Gastroesophageal sphincter (tissue), 4 donors: ENCODE results near the gene NHERF2. TPM values are rescaled to one million over a fixed set of nuclear protein-coding genes. Genes with fewer than 3 reads are reported as not detected.

ENCODE experiments used
- ATAC-seq: fragments of 150-250 bp; one replicate; pipeline ENCODE4 v1.9.1; 2016; ENCODE audit warnings: mild to moderate bottlenecking, moderate library complexity
- H3K27ac ChIP-seq, 4 donors: fragments of 200-600 bp; sonication (generic) in 3 of 4; 1 replicate in 3 of 4; 2 replicates in 1 of 4; pipeline ENCODE4 v1.5.1; 2016 to 2019
- H3K27me3 ChIP-seq: fragments of 200-600 bp; sonication (generic); one replicate; pipeline ENCODE4 v1.5.1; 2019
- H3K36me3 ChIP-seq, 2 donors: fragments of 200-600 bp; sonication (generic); one replicate each; pipeline ENCODE4 v1.5.1; 2019; ENCODE audit warnings: control low read depth in 1 of 2
- H3K4me1 ChIP-seq, 3 donors: fragments of 200-600 bp; sonication (generic); 1 replicate in 2 of 3; 2 replicates in 1 of 3; pipeline ENCODE4 v1.5.1; 2016 to 2019; ENCODE audit warnings: control low read depth in 2 of 3
- H3K4me3 ChIP-seq, 2 donors: fragments of 200-600 bp; sonication (generic); one replicate each; pipeline ENCODE4 v1.5.1; 2019; ENCODE audit warnings: mild to moderate bottlenecking in 1 of 2, moderate library complexity in 1 of 2
- H3K9me3 ChIP-seq, 3 donors: fragments of 200-600 bp; sonication (generic); one replicate each; pipeline ENCODE4 v1.5.1; 2017 to 2019; ENCODE audit warnings: control low read depth in 2 of 3
- EP300 ChIP-seq: sonication (generic); formaldehyde crosslinking; IDR thresholded peaks from one replicate; pipeline ENCODE4 v1.6.1; 2017; ENCODE audit warnings: antibody characterized with exemption, mild to moderate bottlenecking
- POLR2A ChIP-seq, 2 donors: fragments of 450-650 bp; IDR thresholded peaks; one replicate each; pipeline ENCODE4 v1.6.1; 2017; ENCODE audit warnings: antibody characterized with exemption in 2 of 2, mild to moderate bottlenecking in 2 of 2, moderate library complexity in 1 of 2
- POLR2AphosphoS5 ChIP-seq: sonication (generic); formaldehyde crosslinking; IDR thresholded peaks from one replicate; pipeline ENCODE4 v1.6.1; 2017; ENCODE audit warnings: antibody characterized with exemption
- WGBS, 2 donors: methylation state at CpG; one replicate each; pipeline ENCODE4 v1.1.5; 2018; ENCODE audit warnings: low coverage in 1 of 2; 5-methylcytosine and 5-hydroxymethylcytosine counted together
- total RNA-seq, 4 donors: library from RNA; depleted of rRNA; stranded (reverse); fragments of >200 nt; gene quantifications; one replicate each; pipeline ENCODE4 v1.1.0, GENCODE V29; 2016
- TF ChIP-seq, protein P1 (sequence below), 4 experiments: fragments of 200-600 bp in 2 of 4; fragments of 450-650 bp in 2 of 4; sonication (generic) in 1 of 4; IDR thresholded peaks; one replicate each; pipeline ENCODE4 v1.5.1; 2017 to 2019; ENCODE audit warnings: antibody characterized with exemption in 4 of 4, mild to moderate bottlenecking in 2 of 4, moderate library complexity in 2 of 4

NHERF2 gene
- total RNA-seq, 4 donors from 2014 or later: 43.8 to 106 (median 63.8) TPM

DNA sequence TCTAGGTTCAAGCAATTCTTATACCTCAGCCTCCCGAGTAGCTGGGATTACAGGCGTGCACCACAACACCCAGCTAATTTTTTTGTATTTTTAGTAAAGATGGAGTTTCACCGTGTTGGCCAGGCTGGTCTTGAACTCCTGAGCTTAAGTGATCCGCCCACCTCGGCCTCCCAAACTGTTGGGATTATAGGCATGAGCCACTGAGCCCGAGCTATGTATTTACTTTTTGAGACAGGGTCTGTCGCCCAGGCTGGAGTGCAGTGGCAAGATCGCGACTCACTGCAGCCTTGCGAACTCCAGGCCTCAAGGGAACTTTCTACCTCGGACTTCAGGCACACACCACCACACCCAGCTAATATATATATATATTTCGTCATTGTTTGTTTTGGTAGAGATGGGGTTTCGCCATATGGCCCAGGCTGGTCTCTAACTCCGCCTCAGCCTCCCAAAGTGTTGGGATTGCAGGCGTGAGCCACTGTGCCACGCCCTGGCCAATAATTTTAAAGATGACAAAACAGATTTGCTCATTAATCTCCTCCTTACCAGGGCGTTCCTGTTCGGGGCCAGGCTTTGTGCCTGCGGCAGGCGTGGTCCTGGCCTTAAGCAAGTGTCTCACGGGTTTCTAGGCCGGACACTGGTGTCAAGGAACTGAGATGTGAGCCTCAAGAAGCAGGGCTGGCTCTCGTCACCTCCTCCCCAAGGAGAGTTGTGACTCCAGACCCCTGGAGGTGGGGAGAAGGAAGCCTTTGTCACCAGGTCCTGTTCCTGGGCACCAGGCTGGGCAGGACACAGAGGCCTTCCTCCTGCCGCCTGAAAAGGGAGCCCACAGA lies 11.4 kb upstream of the NHERF2 start:
- Histone ChIP-seq H3K4me1 (peaks cover 0 to 15% (median 8%) of the 10 kb centered on the region in 3 donors), H3K4me3 (no peak overlapping the region), H3K27ac (no peak overlapping the region), H3K36me3 (no peaks in the 10 kb centered on the region), H3K27me3 (peaks cover 38% of the 10 kb centered on the region), H3K9me3 (no peaks in the 10 kb centered on the region)
- TF ChIP-seq EP300 (no peak), POLR2AphosphoS5 (no peak), POLR2A (IDR thresholded peaks at IDR 0.05) (no peak)
- TF ChIP-seq, protein P1, sequence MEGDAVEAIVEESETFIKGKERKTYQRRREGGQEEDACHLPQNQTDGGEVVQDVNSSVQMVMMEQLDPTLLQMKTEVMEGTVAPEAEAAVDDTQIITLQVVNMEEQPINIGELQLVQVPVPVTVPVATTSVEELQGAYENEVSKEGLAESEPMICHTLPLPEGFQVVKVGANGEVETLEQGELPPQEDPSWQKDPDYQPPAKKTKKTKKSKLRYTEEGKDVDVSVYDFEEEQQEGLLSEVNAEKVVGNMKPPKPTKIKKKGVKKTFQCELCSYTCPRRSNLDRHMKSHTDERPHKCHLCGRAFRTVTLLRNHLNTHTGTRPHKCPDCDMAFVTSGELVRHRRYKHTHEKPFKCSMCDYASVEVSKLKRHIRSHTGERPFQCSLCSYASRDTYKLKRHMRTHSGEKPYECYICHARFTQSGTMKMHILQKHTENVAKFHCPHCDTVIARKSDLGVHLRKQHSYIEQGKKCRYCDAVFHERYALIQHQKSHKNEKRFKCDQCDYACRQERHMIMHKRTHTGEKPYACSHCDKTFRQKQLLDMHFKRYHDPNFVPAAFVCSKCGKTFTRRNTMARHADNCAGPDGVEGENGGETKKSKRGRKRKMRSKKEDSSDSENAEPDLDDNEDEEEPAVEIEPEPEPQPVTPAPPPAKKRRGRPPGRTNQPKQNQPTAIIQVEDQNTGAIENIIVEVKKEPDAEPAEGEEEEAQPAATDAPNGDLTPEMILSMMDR (IDR thresholded peaks at IDR 0.05): no peak
- WGBS, 2 donors: 66 to 86% methylated on average over 4 to 15 of the region's 24 CpGs
- ATAC-seq: no peak

GRCh38 chr16:2015947-2016208 lies 10.8 kb upstream of the NHERF2 start:
- Histone ChIP-seq H3K4me1 (peaks cover 0 to 16% (median 9%) of the 10 kb centered on the region in 3 donors), H3K9me3 (no peaks in the 10 kb centered on the region), H3K36me3 (no peaks in the 10 kb centered on the region), H3K27ac (no peak overlapping the region), H3K4me3 (no peak overlapping the region), H3K27me3 (peaks cover 44% of the 10 kb centered on the region)
- 85 to 86% methylated on average over 7 of the region's 7 CpGs for WGBS, 2 donors
- ATAC-seq: no peak
- TF ChIP-seq POLR2A (IDR thresholded peaks at IDR 0.05): no peak

DNA sequence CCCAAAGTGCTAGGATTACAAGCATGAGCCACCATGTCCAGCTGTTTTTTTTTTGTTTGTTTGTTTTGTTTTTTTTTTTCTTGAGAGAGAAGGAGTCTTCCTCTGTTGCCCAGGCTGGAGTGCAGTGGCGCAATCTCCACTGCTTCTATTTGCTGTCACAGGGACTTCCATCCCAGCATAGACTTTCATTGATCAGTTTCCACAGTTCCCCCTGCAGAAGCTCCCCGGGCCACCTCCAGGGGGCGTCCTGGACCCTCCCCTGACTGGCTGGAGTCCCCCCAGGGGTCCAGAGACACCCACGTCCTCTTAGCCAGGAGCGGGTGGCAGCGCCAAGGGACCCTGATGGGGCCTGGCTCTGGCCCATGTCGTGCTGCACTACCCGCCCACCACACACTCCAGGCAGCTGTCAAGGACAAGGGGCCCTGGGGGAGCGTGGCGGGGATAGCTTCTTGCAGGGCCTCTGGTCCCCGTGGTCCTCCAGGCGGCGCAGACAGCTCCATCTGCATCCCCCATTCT lies 10.2 kb upstream of the NHERF2 start:
- Histone ChIP-seq H3K4me3 (no peak overlapping the region), H3K4me1 (peaks cover 0 to 16% (median 9%) of the 10 kb centered on the region in 3 donors), H3K9me3 (no peaks in the 10 kb centered on the region), H3K36me3 (no peaks in the 10 kb centered on the region), H3K27me3 (peaks cover 50% of the 10 kb centered on the region), H3K27ac (no peak overlapping the region)
- 0% methylated on average over 1 of the region's 13 CpGs; no CpG with 5 or more reads in 1 of the 2 donors for WGBS, 2 donors
- no peak for ATAC-seq
- no peak for TF ChIP-seq POLR2A (IDR thresholded peaks at IDR 0.05)
- TF ChIP-seq, protein P1 (IDR thresholded peaks at IDR 0.05): peak in 2 of 4 experiments; percentile 7 to 37

DNA sequence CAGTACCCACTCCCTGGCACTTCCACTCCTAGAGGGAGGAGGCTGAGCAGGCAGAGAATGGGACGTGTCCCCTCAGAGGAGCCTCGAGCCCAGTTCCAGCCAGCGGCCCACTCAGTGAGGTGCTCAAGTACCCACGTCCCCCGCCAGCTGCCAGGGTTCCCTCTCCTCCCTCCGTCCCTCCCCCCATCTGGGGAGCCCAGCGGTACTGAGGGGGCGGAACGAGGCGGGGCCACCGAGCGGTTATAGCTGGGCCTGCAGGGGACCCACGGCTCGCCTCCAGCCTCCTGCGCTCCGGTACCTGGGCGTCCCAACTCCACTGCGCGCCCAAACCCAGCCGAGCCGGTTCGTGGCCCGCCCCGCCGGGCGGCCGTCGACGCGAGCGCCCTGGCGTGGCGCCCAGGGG lies 7.2 kb upstream of the NHERF2 start, which contains the start of gene NPW:
NPW (plus strand) TSS at position 268 of the 403 bp plus-strand sequence.
- no peak within 1 kb of the TSS for H3K27ac ChIP-seq
- no peaks in the 10 kb centered on the region for H3K9me3 ChIP-seq
- no peak for TF ChIP-seq POLR2A (IDR thresholded peaks at IDR 0.05)
- H3K36me3 ChIP-seq: no peaks in the 10 kb centered on the region
- ATAC-seq: no peak
- peak within 1 kb of the TSS in 1 of 2 donors; percentile 16 for H3K4me3 ChIP-seq
- H3K27me3 ChIP-seq: peaks cover 63% of the 10 kb centered on the region
- WGBS, 2 donors: 7% methylated on average over 3 of the region's 33 CpGs; no CpG with 5 or more reads in 1 of the 2 donors
- H3K4me1 ChIP-seq: peaks cover 0 to 37% (median 19%) of the 10 kb centered on the region in 3 donors

- Histone ChIP-seq H3K36me3 (no peaks in the 10 kb centered on the region), H3K4me3 (peak overlapping the region in 1 of 2 donors; percentile 16), H3K27me3 (peaks cover 63% of the 10 kb centered on the region), H3K9me3 (no peaks in the 10 kb centered on the region), H3K27ac (no peak overlapping the region), H3K4me1 (peaks cover 0 to 40% (median 19%) of the 10 kb centered on the region in 3 donors)
- TF ChIP-seq, protein P1 (IDR thresholded peaks at IDR 0.05): no peak
- no peak for TF ChIP-seq POLR2AphosphoS5
- no peak for TF ChIP-seq EP300
- TF ChIP-seq POLR2A (IDR thresholded peaks at IDR 0.05): no peak
- ATAC-seq: no peak
- 3% methylated on average over 6 of the region's 96 CpGs; no CpG with 5 or more reads in 1 of the 2 donors for WGBS, 2 donors
These were observed 6.5 kb upstream of the NHERF2 start for GRCh38 chr16:2019921-2020831.
